Astrocyte (in vitro differentiated cells and primary cell): ENCODE measurements around the gene CLASP1. TPM values are rescaled to one million over a fixed set of nuclear protein-coding genes. Genes with fewer than 3 reads are reported as not detected.

ENCODE experiments used
- DNase-seq: peaks from one replicate; pipeline ENCODE4 v3.0.0-alpha.2; 2010; ENCODE audit warnings: low read depth
- FAIRE-seq: peaks from 2 replicates; lab custom pipeline; 2011; peaks lifted over from hg19 to GRCh38; lab: Jason Lieb, UNC
- H2AFZ ChIP-seq: 2 replicates; pipeline ENCODE4 v1.6.0; 2012; ENCODE audit warnings: low read depth, low read length, inconsistent platforms
- H3K27ac ChIP-seq: 2 replicates; pipeline ENCODE4 v1.5.1; 2011; ENCODE audit warnings: low read depth, low read length, inconsistent platforms
- H3K27me3 ChIP-seq: 2 replicates; pipeline ENCODE4 v1.6.0; 2011; ENCODE audit warnings: low read length, inconsistent platforms; ENCODE audit not compliant: insufficient read depth
- H3K36me3 ChIP-seq: 2 replicates; pipeline ENCODE4 v1.5.1; 2011; ENCODE audit warnings: low read length, inconsistent platforms; ENCODE audit not compliant: insufficient read depth
- H3K4me1 ChIP-seq: 2 replicates; pipeline ENCODE4 v1.5.1; 2011; ENCODE audit warnings: low read length, inconsistent platforms; ENCODE audit not compliant: insufficient read depth
- H3K4me2 ChIP-seq: 2 replicates; pipeline ENCODE4 v1.6.0; 2012; ENCODE audit warnings: low read length, inconsistent platforms
- H3K4me3 ChIP-seq: 2 replicates; pipeline ENCODE4 v1.5.1; 2011; ENCODE audit warnings: low read depth, mild to moderate bottlenecking, low read length, inconsistent platforms; ENCODE audit not compliant: insufficient read depth
- H3K79me2 ChIP-seq: 2 replicates; pipeline ENCODE4 v1.6.0; 2012; ENCODE audit warnings: mild to moderate bottlenecking, low read length, inconsistent platforms; ENCODE audit not compliant: insufficient read depth
- H3K9ac ChIP-seq: 2 replicates; pipeline ENCODE4 v1.6.0; 2012; ENCODE audit warnings: mild to moderate bottlenecking, low read length, inconsistent platforms
- H3K9me3 ChIP-seq: 2 replicates; pipeline ENCODE4 v1.5.1; 2012; ENCODE audit warnings: low read depth, mild to moderate bottlenecking, low read length, inconsistent platforms; ENCODE audit not compliant: insufficient read depth
- H4K20me1 ChIP-seq: 2 replicates; pipeline ENCODE4 v1.6.0; 2012; ENCODE audit warnings: low read length, inconsistent platforms; ENCODE audit not compliant: insufficient read depth
- H3K27ac Mint-ChIP-seq: one replicate; pipeline ENCODE4 v1.8.0; 2021; ENCODE audit warnings: mild to moderate bottlenecking, mixed read lengths; ENCODE audit not compliant: unreplicated experiment
- H3K27me3 Mint-ChIP-seq: one replicate; pipeline ENCODE4 v1.8.0; 2021; ENCODE audit warnings: low read depth, mixed read lengths; ENCODE audit not compliant: unreplicated experiment
- H3K36me3 Mint-ChIP-seq: one replicate; pipeline ENCODE4 v1.8.0; 2021; ENCODE audit warnings: low read depth, mixed read lengths; ENCODE audit not compliant: unreplicated experiment
- H3K4me1 Mint-ChIP-seq: one replicate; pipeline ENCODE4 v1.8.0; 2021; ENCODE audit warnings: low read depth, mixed read lengths; ENCODE audit not compliant: unreplicated experiment
- H3K4me3 Mint-ChIP-seq: one replicate; pipeline ENCODE4 v1.8.0; 2021; ENCODE audit warnings: mild to moderate bottlenecking, moderate library complexity, mixed read lengths; ENCODE audit not compliant: unreplicated experiment
- H3K9me3 Mint-ChIP-seq: one replicate; pipeline ENCODE4 v1.8.0; 2021; ENCODE audit warnings: mild to moderate bottlenecking, mixed read lengths; ENCODE audit not compliant: unreplicated experiment
- CTCF ChIP-seq: IDR thresholded peaks from 2 replicates; pipeline ENCODE4 v1.5.1; 2011; ENCODE audit warnings: low read depth, mild to moderate bottlenecking, inconsistent platforms, low read length, moderate library complexity; ENCODE audit not compliant: insufficient read depth
- EZH2 ChIP-seq: IDR thresholded peaks from 2 replicates; pipeline ENCODE4 v1.6.1; 2012; ENCODE audit warnings: mild to moderate bottlenecking, low read length, inconsistent platforms; ENCODE audit not compliant: insufficient read depth
- total RNA-seq: library from RNA; stranded (reverse); gene quantifications from 2 replicates; pipeline ENCODE4 v1.2.1, GENCODE V29; 2021

The CLASP1 gene
- total RNA-seq, 1 donor from 2014 or later: 56.7 TPM

GRCh38 chr2:121387591-121388325 is 261.5 kb downstream of the CLASP1 start:
- peak; percentile 26 for FAIRE-seq
- Histone ChIP-seq H3K27ac (no peak overlapping the region), H3K27me3 (no peaks in the 10 kb centered on the region)

GRCh38 chr2:121386707-121387106 is 262.6 kb downstream of the CLASP1 start:
- Histone ChIP-seq H3K4me3 (no peak overlapping the region), H4K20me1 (peaks cover 3% of the 10 kb centered on the region), H2AFZ (no peak overlapping the region), H3K27me3 (no peaks in the 10 kb centered on the region), H3K9ac (no peak overlapping the region), H3K4me2 (peak overlapping the region; percentile 40), H3K4me1 (peaks cover 11% of the 10 kb centered on the region), H3K79me2 (no peaks in the 10 kb centered on the region), H3K9me3 (no peaks in the 10 kb centered on the region), H3K27ac (no peak overlapping the region), H3K36me3 (peaks cover 3% of the 10 kb centered on the region)
- no peaks in the 10 kb centered on the region for H3K27me3 Mint-ChIP-seq
- H3K9me3 Mint-ChIP-seq: no peaks in the 10 kb centered on the region
- peaks cover 16% of the 10 kb centered on the region for H3K36me3 Mint-ChIP-seq
- peak; percentile 99 for FAIRE-seq
- TF ChIP-seq CTCF (no peak), EZH2 (no peak)
- peak; percentile 72 for DNase-seq
- peak overlapping the region; percentile 27 for H3K4me3 Mint-ChIP-seq
- peaks cover 24% of the 10 kb centered on the region for H3K4me1 Mint-ChIP-seq
- H3K27ac Mint-ChIP-seq: peak overlapping the region; percentile 78

More at GRCh38 chr2:121387591-121388325, 261.5 kb downstream of the CLASP1 start:
- H3K27me3 Mint-ChIP-seq: no peaks in the 10 kb centered on the region
- Histone ChIP-seq H3K79me2 (no peaks in the 10 kb centered on the region), H3K4me2 (peak overlapping the region; percentile 9), H4K20me1 (peaks cover 3% of the 10 kb centered on the region), H3K4me3 (no peak overlapping the region), H2AFZ (no peak overlapping the region), H3K4me1 (peaks cover 11% of the 10 kb centered on the region), H3K9me3 (no peaks in the 10 kb centered on the region), H3K9ac (no peak overlapping the region), H3K36me3 (peaks cover 3% of the 10 kb centered on the region)
- TF ChIP-seq CTCF: no peak
- no peak for TF ChIP-seq EZH2
- H3K9me3 Mint-ChIP-seq: no peaks in the 10 kb centered on the region
- H3K27ac Mint-ChIP-seq: no peak overlapping the region
- peaks cover 24% of the 10 kb centered on the region for H3K4me1 Mint-ChIP-seq
- H3K36me3 Mint-ChIP-seq: peaks cover 6% of the 10 kb centered on the region
- H3K4me3 Mint-ChIP-seq: no peak overlapping the region
- peak; percentile 25 for DNase-seq

DNA sequence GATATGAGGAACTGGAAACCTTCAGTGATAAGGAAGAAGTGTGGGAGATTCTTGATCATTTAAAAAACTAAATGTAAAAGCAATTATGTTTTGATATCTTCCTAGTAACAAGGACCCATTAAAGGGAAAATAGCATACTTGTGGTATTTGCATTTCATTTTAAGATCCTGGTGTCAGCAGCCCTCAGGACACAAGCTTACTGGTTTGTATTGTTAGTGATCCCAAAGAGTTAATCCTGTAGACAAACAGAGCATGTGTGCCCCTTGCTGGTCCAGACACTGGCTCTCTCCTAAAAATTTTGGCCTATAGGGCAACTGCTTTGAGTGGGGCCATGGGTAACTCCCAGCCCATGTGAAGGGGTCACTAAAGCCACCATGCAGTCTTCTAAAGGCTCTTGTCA is 263.2 kb downstream of the CLASP1 start:
- H3K4me1 ChIP-seq: peaks cover 11% of the 10 kb centered on the region
- peak overlapping the region; percentile 40 for H3K4me3 Mint-ChIP-seq
- H3K9ac ChIP-seq: no peak overlapping the region
- no peaks in the 10 kb centered on the region for H3K27me3 Mint-ChIP-seq
- TF ChIP-seq CTCF: no peak
- H3K79me2 ChIP-seq: no peaks in the 10 kb centered on the region
- H3K36me3 ChIP-seq: peaks cover 5% of the 10 kb centered on the region
- H3K27me3 ChIP-seq: no peaks in the 10 kb centered on the region
- no peak for FAIRE-seq
- no peak overlapping the region for H3K27ac Mint-ChIP-seq
- H2AFZ ChIP-seq: no peak overlapping the region
- H3K9me3 ChIP-seq: no peaks in the 10 kb centered on the region
- H3K4me2 ChIP-seq: peak overlapping the region; percentile 40
- no peak for DNase-seq
- no peak overlapping the region for H3K4me3 ChIP-seq
- peaks cover 24% of the 10 kb centered on the region for H3K4me1 Mint-ChIP-seq
- H4K20me1 ChIP-seq: peaks cover 3% of the 10 kb centered on the region
- H3K36me3 Mint-ChIP-seq: peaks cover 17% of the 10 kb centered on the region
- no peak overlapping the region for H3K27ac ChIP-seq
- H3K9me3 Mint-ChIP-seq: no peaks in the 10 kb centered on the region
